Gastroesophageal sphincter (tissue), 4 donors: ENCODE measurements around the gene HS6ST3. TPM values are rescaled to one million over a fixed set of nuclear protein-coding genes. Genes with fewer than 3 reads are reported as not detected.

ENCODE experiments used
- ATAC-seq: fragments of 150-250 bp; one replicate; pipeline ENCODE4 v1.9.1; 2016; ENCODE audit warnings: mild to moderate bottlenecking, moderate library complexity
- H3K27ac ChIP-seq, 4 donors: fragments of 200-600 bp; sonication (generic) in 3 of 4; 1 replicate in 3 of 4; 2 replicates in 1 of 4; pipeline ENCODE4 v1.5.1; 2016 to 2019
- H3K27me3 ChIP-seq: fragments of 200-600 bp; sonication (generic); one replicate; pipeline ENCODE4 v1.5.1; 2019
- H3K36me3 ChIP-seq, 2 donors: fragments of 200-600 bp; sonication (generic); one replicate each; pipeline ENCODE4 v1.5.1; 2019; ENCODE audit warnings: control low read depth in 1 of 2
- H3K4me1 ChIP-seq, 3 donors: fragments of 200-600 bp; sonication (generic); 1 replicate in 2 of 3; 2 replicates in 1 of 3; pipeline ENCODE4 v1.5.1; 2016 to 2019; ENCODE audit warnings: control low read depth in 2 of 3
- H3K4me3 ChIP-seq, 2 donors: fragments of 200-600 bp; sonication (generic); one replicate each; pipeline ENCODE4 v1.5.1; 2019; ENCODE audit warnings: mild to moderate bottlenecking in 1 of 2, moderate library complexity in 1 of 2
- H3K9me3 ChIP-seq, 3 donors: fragments of 200-600 bp; sonication (generic); one replicate each; pipeline ENCODE4 v1.5.1; 2017 to 2019; ENCODE audit warnings: control low read depth in 2 of 3
- EP300 ChIP-seq: sonication (generic); formaldehyde crosslinking; IDR thresholded peaks from one replicate; pipeline ENCODE4 v1.6.1; 2017; ENCODE audit warnings: antibody characterized with exemption, mild to moderate bottlenecking
- POLR2A ChIP-seq, 2 donors: fragments of 450-650 bp; IDR thresholded peaks; one replicate each; pipeline ENCODE4 v1.6.1; 2017; ENCODE audit warnings: antibody characterized with exemption in 2 of 2, mild to moderate bottlenecking in 2 of 2, moderate library complexity in 1 of 2
- POLR2AphosphoS5 ChIP-seq: sonication (generic); formaldehyde crosslinking; IDR thresholded peaks from one replicate; pipeline ENCODE4 v1.6.1; 2017; ENCODE audit warnings: antibody characterized with exemption
- WGBS, 2 donors: methylation state at CpG; one replicate each; pipeline ENCODE4 v1.1.5; 2018; ENCODE audit warnings: low coverage in 1 of 2; 5-methylcytosine and 5-hydroxymethylcytosine counted together
- total RNA-seq, 4 donors: library from RNA; depleted of rRNA; stranded (reverse); fragments of >200 nt; gene quantifications; one replicate each; pipeline ENCODE4 v1.1.0, GENCODE V29; 2016
- TF ChIP-seq, protein P1 (sequence below), 4 experiments: fragments of 200-600 bp in 2 of 4; fragments of 450-650 bp in 2 of 4; sonication (generic) in 1 of 4; IDR thresholded peaks; one replicate each; pipeline ENCODE4 v1.5.1; 2017 to 2019; ENCODE audit warnings: antibody characterized with exemption in 4 of 4, mild to moderate bottlenecking in 2 of 4, moderate library complexity in 2 of 4

HS6ST3 gene
- total RNA-seq, 4 donors from 2014 or later, result 3.4 to 13.2 (median 5.2) TPM

DNA sequence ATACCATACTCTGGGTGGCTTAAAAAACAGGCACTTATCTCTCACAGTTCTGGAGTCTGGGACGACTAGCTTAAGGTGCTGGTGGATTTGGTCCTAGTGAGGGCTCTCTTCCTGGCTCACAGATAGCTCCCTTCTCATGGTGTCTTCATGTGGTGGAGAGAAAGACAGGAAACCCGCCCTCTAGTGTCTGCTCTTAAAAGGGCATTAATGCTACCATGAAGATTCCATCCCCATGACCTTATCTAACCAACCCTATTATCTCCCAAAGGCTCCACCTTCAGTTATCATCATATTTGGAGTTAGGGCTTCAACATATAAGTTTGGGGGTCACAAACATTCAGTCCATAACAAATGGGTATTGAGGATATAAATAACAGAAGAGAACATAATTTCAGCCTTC lies 139.4 kb downstream of the HS6ST3 start:
- Histone ChIP-seq H3K27me3 (no peaks in the 10 kb centered on the region), H3K36me3 (no peaks in the 10 kb centered on the region), H3K4me3 (no peak overlapping the region), H3K27ac (no peak overlapping the region), H3K9me3 (no peaks in the 10 kb centered on the region), H3K4me1 (peaks cover 0 to 5% (median 0%) of the 10 kb centered on the region in 3 donors)
- TF ChIP-seq, protein P1, sequence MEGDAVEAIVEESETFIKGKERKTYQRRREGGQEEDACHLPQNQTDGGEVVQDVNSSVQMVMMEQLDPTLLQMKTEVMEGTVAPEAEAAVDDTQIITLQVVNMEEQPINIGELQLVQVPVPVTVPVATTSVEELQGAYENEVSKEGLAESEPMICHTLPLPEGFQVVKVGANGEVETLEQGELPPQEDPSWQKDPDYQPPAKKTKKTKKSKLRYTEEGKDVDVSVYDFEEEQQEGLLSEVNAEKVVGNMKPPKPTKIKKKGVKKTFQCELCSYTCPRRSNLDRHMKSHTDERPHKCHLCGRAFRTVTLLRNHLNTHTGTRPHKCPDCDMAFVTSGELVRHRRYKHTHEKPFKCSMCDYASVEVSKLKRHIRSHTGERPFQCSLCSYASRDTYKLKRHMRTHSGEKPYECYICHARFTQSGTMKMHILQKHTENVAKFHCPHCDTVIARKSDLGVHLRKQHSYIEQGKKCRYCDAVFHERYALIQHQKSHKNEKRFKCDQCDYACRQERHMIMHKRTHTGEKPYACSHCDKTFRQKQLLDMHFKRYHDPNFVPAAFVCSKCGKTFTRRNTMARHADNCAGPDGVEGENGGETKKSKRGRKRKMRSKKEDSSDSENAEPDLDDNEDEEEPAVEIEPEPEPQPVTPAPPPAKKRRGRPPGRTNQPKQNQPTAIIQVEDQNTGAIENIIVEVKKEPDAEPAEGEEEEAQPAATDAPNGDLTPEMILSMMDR (IDR thresholded peaks at IDR 0.05), result peak in 1 of 4 experiments; percentile 26
- TF ChIP-seq POLR2A (IDR thresholded peaks at IDR 0.05), result no peak
- ATAC-seq, result no peak
- WGBS, 2 donors, result 0 to 14% methylated on average over 1 to 2 of the region's 2 CpGs

GRCh38 chr13:96238241-96238640 lies 148.3 kb downstream of the HS6ST3 start:
- Histone ChIP-seq H3K27ac (no peak overlapping the region), H3K4me3 (no peak overlapping the region), H3K4me1 (no peaks in the 10 kb centered on the region), H3K36me3 (no peaks in the 10 kb centered on the region), H3K9me3 (no peaks in the 10 kb centered on the region), H3K27me3 (no peaks in the 10 kb centered on the region)
- 73 to 85% methylated on average over 2 to 5 of the region's 5 CpGs for WGBS, 2 donors
- no peak for TF ChIP-seq POLR2A (IDR thresholded peaks at IDR 0.05)
- no peak for TF ChIP-seq POLR2AphosphoS5
- TF ChIP-seq EP300, result no peak
- TF ChIP-seq, protein P1 (IDR thresholded peaks at IDR 0.05), result no peak
- ATAC-seq, result no peak

DNA sequence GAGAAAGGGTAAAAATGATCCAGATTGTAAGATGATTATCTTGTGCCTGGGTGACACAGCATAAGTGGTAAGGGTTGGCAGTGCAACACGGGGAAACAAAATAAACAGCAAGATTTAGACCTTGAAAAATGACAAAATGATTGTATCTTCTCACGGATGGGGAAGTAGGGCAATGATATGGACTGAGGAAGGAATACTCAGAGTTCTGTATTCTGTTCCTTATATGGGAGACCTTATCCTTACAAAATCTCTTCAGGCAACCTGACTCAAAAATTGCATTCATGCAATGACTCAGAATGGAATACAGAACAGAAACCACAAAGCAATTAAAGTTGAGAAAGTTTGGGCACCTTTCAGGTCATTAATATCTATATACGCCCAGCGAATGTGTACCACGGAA lies 149.0 kb downstream of the HS6ST3 start:
- Histone ChIP-seq H3K27me3 (no peaks in the 10 kb centered on the region), H3K27ac (no peak overlapping the region), H3K4me3 (no peak overlapping the region), H3K9me3 (no peaks in the 10 kb centered on the region), H3K4me1 (no peaks in the 10 kb centered on the region), H3K36me3 (no peaks in the 10 kb centered on the region)
- TF ChIP-seq, protein P1 (IDR thresholded peaks at IDR 0.05), result no peak
- TF ChIP-seq POLR2A (IDR thresholded peaks at IDR 0.05), result no peak
- TF ChIP-seq EP300, result no peak
- no peak for TF ChIP-seq POLR2AphosphoS5
- ATAC-seq, result no peak
- WGBS, 2 donors, result 66 to 70% methylated on average over 3 to 5 of the region's 5 CpGs

GRCh38 chr13:96243376-96243775 lies 153.5 kb downstream of the HS6ST3 start:
- Histone ChIP-seq H3K4me1 (no peaks in the 10 kb centered on the region), H3K36me3 (no peaks in the 10 kb centered on the region), H3K27ac (no peak overlapping the region), H3K27me3 (no peaks in the 10 kb centered on the region), H3K4me3 (no peak overlapping the region), H3K9me3 (no peaks in the 10 kb centered on the region)
- WGBS, 2 donors, result 38 to 82% methylated on average over 1 of the region's 1 CpG
- no peak for TF ChIP-seq POLR2A (IDR thresholded peaks at IDR 0.05)
- no peak for ATAC-seq

GRCh38 chr13:96248103-96248502 lies 158.2 kb downstream of the HS6ST3 start:
- H3K4me1 ChIP-seq, result no peaks in the 10 kb centered on the region
- H3K27me3 ChIP-seq, result no peaks in the 10 kb centered on the region
- no peak overlapping the region for H3K4me3 ChIP-seq
- WGBS, 2 donors, result 33 to 64% methylated on average over 2 of the region's 2 CpGs
- peaks cover 0 to 2% (median 0%) of the 10 kb centered on the region in 3 donors for H3K9me3 ChIP-seq
- TF ChIP-seq, protein P1 (IDR thresholded peaks at IDR 0.05), result no peak
- TF ChIP-seq EP300, result no peak
- ATAC-seq, result no peak
- H3K36me3 ChIP-seq, result no peaks in the 10 kb centered on the region
- no peak overlapping the region for H3K27ac ChIP-seq

DNA sequence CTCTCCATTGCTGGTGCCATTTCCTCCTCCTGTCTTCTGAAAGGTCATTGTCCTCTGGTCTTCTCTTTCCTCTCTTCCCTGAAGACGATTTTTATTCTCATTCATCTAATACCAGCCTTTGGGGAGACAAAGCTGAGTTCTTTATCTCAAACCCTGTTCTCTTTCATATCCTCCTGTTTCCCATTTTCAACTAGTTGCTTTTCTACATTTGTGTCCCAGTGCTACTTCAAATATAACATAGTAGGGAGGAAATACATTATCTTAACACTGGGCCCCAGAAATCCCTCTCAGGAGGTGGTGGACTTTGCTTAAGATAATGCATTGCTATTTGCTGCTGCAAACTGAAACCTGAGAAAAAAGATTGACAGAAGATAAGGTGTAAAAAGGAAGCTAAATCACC lies 159.1 kb downstream of the HS6ST3 start:
- Histone ChIP-seq H3K4me1 (no peaks in the 10 kb centered on the region), H3K27me3 (no peaks in the 10 kb centered on the region), H3K9me3 (peaks cover 0 to 2% (median 0%) of the 10 kb centered on the region in 3 donors), H3K36me3 (no peaks in the 10 kb centered on the region), H3K27ac (no peak overlapping the region), H3K4me3 (no peak overlapping the region)
- ATAC-seq, result no peak
- WGBS, 2 donors, result 63 to 70% methylated on average over 1 of the region's 1 CpG
- no peak for TF ChIP-seq EP300
- TF ChIP-seq, protein P1 (IDR thresholded peaks at IDR 0.05), result no peak
- TF ChIP-seq POLR2A (IDR thresholded peaks at IDR 0.05), result no peak
- TF ChIP-seq POLR2AphosphoS5, result no peak
